ENCODE measurements around the gene MEMO1. TPM values are rescaled to one million over a fixed set of nuclear protein-coding genes. Genes with fewer than 3 reads are reported as not detected.
A peak's percentile ranks its signal among the peaks of the same experiment; 100 is the strongest.

MEMO1 gene
- total RNA-seq, 1 donor from 2014 or later: 43.8 TPM

DNA sequence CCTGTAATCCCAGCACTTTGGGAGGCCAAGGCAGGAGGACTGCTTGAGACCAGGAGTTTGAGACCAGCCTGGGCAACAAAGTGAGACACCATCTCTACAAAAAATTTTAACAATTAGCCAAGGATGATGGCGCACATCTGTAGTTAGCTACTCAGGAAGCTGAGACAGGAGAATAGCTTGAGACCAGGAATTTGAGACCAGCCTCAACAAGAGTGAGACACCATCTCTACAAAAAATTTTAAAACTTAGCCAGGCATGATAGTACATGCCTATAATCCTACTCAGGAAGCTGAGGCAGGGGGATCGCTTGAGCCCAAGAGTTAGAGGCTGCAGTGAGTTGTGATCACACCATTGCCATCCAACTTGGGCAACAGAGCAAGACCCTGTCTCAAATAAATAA lies 7.0 kb downstream of the MEMO1 start:
- intact Hi-C loops (cut with DNase I): no loop called here
- ATAC-seq (ENCODE audit: poor library complexity): no peak

GRCh38 chr2:32002406-32002805 lies 8.4 kb downstream of the MEMO1 start:
- intact Hi-C loops (cut with DNase I): no loop called here
- ATAC-seq (ENCODE audit: poor library complexity) (no peak), DNase-seq (no peak)

More for the DNA sequence above, 7.0 kb downstream of the MEMO1 start:
- no peak for DNase-seq

DNA sequence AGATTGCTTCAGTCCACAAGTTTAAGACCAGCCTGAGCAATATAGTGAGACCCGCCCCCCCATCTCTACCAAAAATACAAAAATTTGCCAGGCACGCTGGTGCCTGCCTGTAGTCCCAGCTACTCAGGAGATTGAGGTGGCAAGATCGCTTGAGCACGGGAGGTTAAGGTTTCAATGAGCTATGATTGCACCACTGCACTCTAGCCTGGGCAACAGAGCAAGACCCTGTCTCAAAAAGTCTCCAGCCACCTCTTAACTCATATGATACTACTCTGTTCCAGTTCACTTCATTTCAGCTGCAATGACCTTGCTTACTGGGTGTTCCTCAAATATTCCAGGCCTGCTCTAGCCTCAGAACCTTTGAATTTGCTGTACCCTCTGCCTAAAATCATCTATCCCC lies 11.4 kb downstream of the MEMO1 start:
- DNase-seq (no peak), ATAC-seq (ENCODE audit: poor library complexity) (no peak)
- intact Hi-C loops (cut with DNase I): no loop called here

DNA sequence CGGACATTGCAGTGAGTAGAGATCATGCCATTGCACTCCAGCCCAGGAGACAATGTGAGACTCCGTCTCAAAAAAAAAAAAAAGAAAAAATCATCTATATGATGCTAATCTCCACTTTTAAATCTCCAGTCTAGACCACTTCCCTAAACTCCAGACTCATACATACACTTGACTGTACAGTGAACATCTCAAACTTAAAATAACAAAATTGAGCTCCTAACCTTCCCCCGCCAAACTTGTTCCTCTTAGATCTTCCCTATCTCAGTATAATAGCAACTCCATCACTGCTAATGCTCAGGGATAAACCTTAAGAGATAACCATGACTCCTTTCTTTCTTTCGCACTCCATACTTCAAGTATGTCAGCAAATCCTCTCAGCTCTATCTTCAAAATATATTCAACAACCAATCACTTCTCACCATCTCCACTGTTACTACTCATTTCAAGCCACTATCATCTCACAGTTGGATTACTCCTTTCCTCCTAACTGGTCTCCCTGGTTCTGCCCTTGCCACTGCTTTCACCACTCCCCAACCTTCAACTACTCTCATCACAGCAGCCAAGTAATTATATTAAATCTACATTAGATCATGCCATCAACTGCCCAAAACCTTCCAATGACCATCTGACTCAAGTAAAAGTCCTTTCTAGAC lies 12.0 kb downstream of the MEMO1 start:
- ATAC-seq (ENCODE audit: poor library complexity) (no peak), DNase-seq (no peak)
- intact Hi-C loops (cut with DNase I): no loop called here

- intact Hi-C loops (cut with DNase I): no loop called here
- ATAC-seq (ENCODE audit: poor library complexity) (no peak), DNase-seq (no peak)
Observed at GRCh38 chr2:31997653-31998052, 13.2 kb downstream of the MEMO1 start.

- ATAC-seq (ENCODE audit: poor library complexity): no peak
- no peak for DNase-seq
- intact Hi-C loops (cut with DNase I): no loop called here
Observed at GRCh38 chr2:31996571-31997150, 14.1 kb downstream of the MEMO1 start.

DNA sequence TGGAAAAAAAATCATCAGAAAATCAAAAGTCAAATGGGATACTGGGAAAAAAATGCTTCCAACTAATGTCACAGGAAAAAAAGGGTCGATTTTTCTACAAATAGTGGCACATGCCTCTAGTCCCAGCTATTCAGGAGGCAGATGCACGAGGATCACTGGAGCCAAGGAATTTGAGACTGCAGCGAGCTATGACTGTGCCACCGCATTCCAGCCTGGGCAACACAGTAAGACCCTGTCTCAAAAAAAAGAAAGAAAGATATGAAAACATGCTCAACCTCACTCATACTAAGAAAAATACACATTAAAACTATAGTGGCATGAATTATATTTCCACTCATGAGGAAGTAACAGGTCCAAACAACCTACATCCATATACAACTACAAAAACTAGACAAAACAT lies 17.9 kb downstream of the MEMO1 start:
- ATAC-seq (ENCODE audit: poor library complexity) (no peak), DNase-seq (no peak)
- intact Hi-C loops (cut with DNase I): no loop called here

- no peak for ATAC-seq (ENCODE audit: poor library complexity)
- intact Hi-C loops (cut with DNase I): no loop called here
Observed at GRCh38 chr2:31992025-31992579, 18.7 kb downstream of the MEMO1 start.

DNA sequence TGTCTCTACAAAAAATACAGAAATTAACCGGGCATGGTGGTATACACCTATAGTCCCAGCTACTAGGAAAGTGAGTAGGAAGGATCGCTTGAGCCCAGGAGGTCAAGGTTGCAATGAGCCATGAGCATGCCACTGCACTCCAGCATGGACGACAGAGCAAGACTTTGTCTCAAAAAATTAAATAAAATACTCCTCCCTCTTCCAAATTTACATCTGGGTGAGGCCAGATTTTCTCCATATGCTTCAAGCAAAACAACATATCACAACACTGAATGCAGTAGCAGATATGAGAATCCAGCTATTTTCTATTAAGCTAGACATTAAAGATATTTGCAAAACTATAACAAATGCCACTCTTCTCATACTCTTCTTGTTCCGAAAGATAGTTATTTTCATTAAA lies 20.9 kb downstream of the MEMO1 start:
- intact Hi-C loops (cut with DNase I): no loop called here
- no peak for ATAC-seq (ENCODE audit: poor library complexity)
- no peak for DNase-seq

More at GRCh38 chr2:31992025-31992579, 18.7 kb downstream of the MEMO1 start:
- DNase-seq: no peak

GRCh38 chr2:31987454-31988220 lies 23.2 kb downstream of the MEMO1 start:
- DNase-seq: no peak
- peak; percentile 61 for ATAC-seq (ENCODE audit: poor library complexity)
- intact Hi-C loops (cut with DNase I): no loop called here

GRCh38 chr2:31986906-31987305 lies 23.9 kb downstream of the MEMO1 start:
- ATAC-seq (ENCODE audit: poor library complexity) (no peak), DNase-seq (no peak)
- intact Hi-C loops (cut with DNase I): no loop called here

GRCh38 chr2:31983762-31984467 lies 26.9 kb downstream of the MEMO1 start:
- intact Hi-C loops (cut with DNase I): no loop called here
- ATAC-seq (ENCODE audit: poor library complexity) (no peak), DNase-seq (no peak)

DNA sequence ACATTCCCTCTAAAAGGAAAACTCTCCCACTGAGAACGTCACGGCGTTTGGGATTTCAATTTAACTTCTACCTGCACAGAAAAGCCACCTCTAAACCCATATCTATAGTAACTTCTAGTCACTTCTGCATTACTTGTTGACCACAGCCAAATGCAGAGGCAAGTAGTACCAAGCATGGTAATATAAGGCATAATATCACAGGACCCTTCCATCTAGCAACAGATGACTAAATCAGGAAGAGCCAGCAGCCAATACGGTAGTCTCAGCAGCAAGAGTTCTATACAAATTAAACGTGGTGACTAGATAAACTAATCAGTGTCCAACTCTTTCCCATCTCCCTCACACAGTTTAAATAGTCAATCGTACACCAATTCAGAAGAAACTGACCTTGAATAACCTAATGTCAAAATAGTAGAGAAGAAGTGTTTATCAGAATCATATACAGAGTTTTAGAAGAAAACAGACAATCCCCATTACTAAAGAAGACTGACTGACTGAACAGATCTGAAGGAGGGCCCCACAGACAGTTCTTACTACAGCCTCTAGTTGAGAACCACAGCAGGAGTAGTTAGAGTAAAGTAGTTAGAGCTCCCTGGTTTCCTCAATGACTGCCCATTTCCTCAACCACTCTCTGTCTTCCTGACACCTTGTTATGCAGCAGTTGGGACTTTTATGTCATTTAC lies 30.0 kb downstream of the MEMO1 start:
- no peak for DNase-seq
- ATAC-seq (ENCODE audit: poor library complexity): peak; percentile 75
- intact Hi-C loops (cut with DNase I): no loop called here

DNA sequence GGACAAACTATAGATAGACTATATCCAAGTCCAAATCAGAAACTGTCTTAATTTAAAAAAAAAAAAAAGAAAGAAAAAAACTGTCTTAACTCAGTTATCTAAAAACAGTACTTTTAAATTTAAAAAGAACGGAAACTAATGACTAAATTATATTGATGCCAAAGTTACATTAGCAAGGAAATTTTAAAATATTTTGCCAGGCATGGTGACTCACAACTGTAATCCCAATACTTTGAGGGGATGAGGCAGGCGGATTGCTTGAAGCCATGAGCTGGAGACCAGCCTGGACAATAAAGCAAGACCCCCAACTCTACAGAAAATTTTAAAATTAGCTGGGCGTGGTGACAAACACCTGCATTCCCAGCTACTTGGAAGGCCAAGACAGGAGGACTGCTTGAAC lies 30.9 kb downstream of the MEMO1 start:
- no peak for DNase-seq
- intact Hi-C loops (cut with DNase I): no loop called here
- ATAC-seq (ENCODE audit: poor library complexity): no peak

DNA sequence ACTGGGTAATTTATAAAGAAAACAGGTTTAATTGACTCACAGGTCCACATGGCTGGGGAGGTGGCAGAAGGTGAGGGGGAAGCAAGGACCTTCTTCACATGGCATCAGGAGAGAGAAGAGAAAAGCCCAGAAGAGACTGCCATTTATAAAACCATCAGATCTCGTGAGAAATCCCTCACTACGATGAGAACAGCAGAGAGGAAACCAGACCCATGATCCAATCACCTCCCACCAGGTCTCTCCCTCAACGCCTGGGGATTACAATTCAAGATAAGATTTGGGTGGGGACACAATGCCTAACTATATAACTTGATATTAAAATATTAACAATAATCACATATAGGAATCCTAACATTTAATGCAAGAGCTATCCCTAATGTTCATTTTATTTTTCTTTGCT lies 31.8 kb downstream of the MEMO1 start:
- no peak for DNase-seq
- intact Hi-C loops (cut with DNase I): no loop called here
- ATAC-seq (ENCODE audit: poor library complexity): no peak

- no peak for DNase-seq
- no peak for ATAC-seq (ENCODE audit: poor library complexity)
- intact Hi-C loops (cut with DNase I): no loop called here
Observed at GRCh38 chr2:31978436-31978835, 32.4 kb downstream of the MEMO1 start.

GRCh38 chr2:31973665-31974064 lies 37.1 kb downstream of the MEMO1 start:
- intact Hi-C loops (cut with DNase I): no loop called here
- ATAC-seq (ENCODE audit: poor library complexity) (no peak), DNase-seq (no peak)

GRCh38 chr2:31972059-31972458 lies 38.7 kb downstream of the MEMO1 start:
- ATAC-seq (ENCODE audit: poor library complexity): no peak
- no peak for DNase-seq
- intact Hi-C loops (cut with DNase I): no loop called here

DNA sequence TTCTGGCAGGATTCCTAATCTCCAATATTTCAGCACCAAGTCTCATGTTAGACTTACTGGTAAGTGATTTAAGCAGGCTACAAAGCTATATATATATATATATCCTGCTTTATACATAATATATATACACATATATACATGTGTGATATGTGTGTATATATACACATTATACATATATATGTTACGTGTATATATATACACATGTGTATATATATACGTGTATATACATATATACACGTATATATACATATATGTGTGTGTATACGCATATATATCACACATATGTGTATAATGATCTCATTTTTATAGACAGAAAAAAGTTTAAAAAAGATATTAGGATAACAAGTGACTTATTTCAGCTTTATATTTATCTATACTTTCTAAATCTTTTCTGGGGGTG lies 41.6 kb downstream of the MEMO1 start:
- DNase-seq (no peak), ATAC-seq (ENCODE audit: poor library complexity) (no peak)
- intact Hi-C loops (cut with DNase I): no loop called here

Measured in Right ventricle myocardium superior (tissue), 1 donor.